Activated CD4-positive, alpha-beta T cell treated with anti-CD3 and anti-CD28 coated beads for 36 hours (primary cell): ENCODE data around the gene XYLT2. TPM values are rescaled to one million over a fixed set of nuclear protein-coding genes. Genes with fewer than 3 reads are reported as not detected.
A peak's percentile ranks its signal among the peaks of the same experiment; 100 is the strongest.

ENCODE experiments used
- ATAC-seq: fragments of 200-7000 bp; cut with Tn5 transposase; one replicate; pipeline ENCODE4 v1.10.0; 2021; ENCODE audit warnings: mild to moderate bottlenecking, moderate library complexity
- CTCF ChIA-PET: fragments of 350-600 bp; sonication (Branson Sonifier 250); formaldehyde crosslinking; loops from one replicate; lab custom pipeline; 2021; ENCODE audit warnings: antibody characterized with exemption; lab: Charles Lee
- POLR2A ChIA-PET: fragments of 350-600 bp; sonication (Branson Sonifier 250); formaldehyde crosslinking; loops from one replicate; lab custom pipeline; 2021; ENCODE audit warnings: antibody characterized with exemption, inconsistent platforms; lab: Charles Lee
- DNase-seq: peaks from one replicate; pipeline ENCODE4 v3.0.0-alpha.2; 2020
- H3K27ac Mint-ChIP-seq: one replicate; pipeline ENCODE4 v1.8.0; 2021; ENCODE audit warnings: mixed read lengths
- H3K27me3 Mint-ChIP-seq: one replicate; pipeline ENCODE4 v1.8.0; 2021; ENCODE audit warnings: mixed read lengths
- H3K36me3 Mint-ChIP-seq: one replicate; pipeline ENCODE4 v1.8.0; 2021; ENCODE audit warnings: low read depth, mixed read lengths
- H3K4me1 Mint-ChIP-seq: one replicate; pipeline ENCODE4 v1.8.0; 2021; ENCODE audit warnings: mixed read lengths
- H3K4me3 Mint-ChIP-seq: one replicate; pipeline ENCODE4 v1.8.0; 2021; ENCODE audit warnings: mild to moderate bottlenecking, moderate library complexity, mixed read lengths
- H3K9me3 Mint-ChIP-seq: one replicate; pipeline ENCODE4 v1.8.0; 2021; ENCODE audit warnings: low read depth, mixed read lengths
- intact Hi-C, 2 experiments: fragments of 100-400 bp; cut with DNase I in 1 of 2; cut with micrococcal nuclease in 1 of 2; formaldehyde crosslinking; loops; one replicate each; pipeline versions ENCODE4 v1.14.2 to v1.15.1; 2022 to 2024; cut with DNase I, micrococcal nuclease
- total RNA-seq, 2 experiments: library from RNA; stranded (reverse); gene quantifications; one replicate each; pipeline ENCODE4 v1.2.3, GENCODE V29; 2021

The XYLT2 gene
- total RNA-seq, 2 experiments from 2014 or later: 29.8 to 30.4 TPM

DNA sequence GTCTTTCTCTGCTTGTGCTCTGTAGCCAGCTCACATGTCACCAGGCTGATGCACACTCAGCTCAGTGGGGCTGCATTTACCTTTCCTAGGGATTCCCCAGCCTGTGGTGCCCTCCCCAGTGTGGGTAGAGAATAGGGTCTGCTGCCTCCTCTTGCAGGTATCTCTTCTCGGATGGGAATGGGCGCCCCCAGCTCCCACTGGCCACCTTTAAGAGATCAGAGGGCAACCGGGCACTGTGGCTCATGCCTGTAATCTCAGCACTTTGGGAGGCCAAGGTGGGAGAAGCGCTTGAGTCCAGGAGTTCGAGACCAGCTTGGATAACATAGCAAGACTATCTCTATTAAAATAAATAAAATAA, 3.3 kb downstream of the XYLT2 start:
- Mint-ChIP-seq H3K4me1 (peaks cover 35% of the 10 kb centered on the region), H3K27ac (peak overlapping the region; percentile 21), H3K4me3 (no peak overlapping the region), H3K36me3 (peaks cover 8% of the 10 kb centered on the region), H3K27me3 (no peaks in the 10 kb centered on the region), H3K9me3 (no peaks in the 10 kb centered on the region)
- CTCF ChIA-PET: interaction anchor here (0.7 to 3.4 kb wide), 3 partner anchors 11 to 50 kb away, joined by 3 to 23 read pairs (median 4); no protein-coding TSS in a partner anchor
- no peak for ATAC-seq
- intact Hi-C loops: no loop called here
- DNase-seq: no peak
- POLR2A ChIA-PET: no interaction called here

DNA sequence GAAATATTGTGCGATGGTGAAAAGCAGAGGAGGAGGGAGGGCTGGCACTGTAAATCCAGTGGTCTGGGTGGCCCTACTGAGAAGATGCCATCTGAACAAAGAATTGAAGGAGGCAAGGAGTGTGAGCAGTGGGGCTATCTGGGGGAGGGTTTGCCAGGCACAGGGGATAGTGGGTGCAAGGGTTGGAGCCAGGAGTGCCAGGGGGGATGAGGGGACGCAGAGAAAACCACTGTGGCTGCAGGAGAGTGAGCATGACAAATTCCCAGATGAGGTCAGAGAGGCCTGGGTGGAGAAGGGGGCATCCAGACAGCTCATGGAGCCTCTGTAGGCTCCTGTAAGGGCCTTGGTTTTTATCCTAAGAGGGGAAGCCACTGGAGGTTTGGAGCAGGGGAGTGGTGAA, 4.8 kb downstream of the XYLT2 start:
- Mint-ChIP-seq H3K27me3 (no peaks in the 10 kb centered on the region), H3K27ac (peak overlapping the region; percentile 21), H3K36me3 (peaks cover 15% of the 10 kb centered on the region), H3K4me1 (peaks cover 29% of the 10 kb centered on the region), H3K4me3 (no peak overlapping the region), H3K9me3 (no peaks in the 10 kb centered on the region)
- CTCF ChIA-PET: interaction anchor here (0.8 to 2.2 kb wide), 2 partner anchors 11 to 15 kb away, joined by 5 to 11 read pairs; no protein-coding TSS in a partner anchor
- intact Hi-C loops: no loop called here
- POLR2A ChIA-PET: no interaction called here
- no peak for ATAC-seq
- DNase-seq: no peak

DNA sequence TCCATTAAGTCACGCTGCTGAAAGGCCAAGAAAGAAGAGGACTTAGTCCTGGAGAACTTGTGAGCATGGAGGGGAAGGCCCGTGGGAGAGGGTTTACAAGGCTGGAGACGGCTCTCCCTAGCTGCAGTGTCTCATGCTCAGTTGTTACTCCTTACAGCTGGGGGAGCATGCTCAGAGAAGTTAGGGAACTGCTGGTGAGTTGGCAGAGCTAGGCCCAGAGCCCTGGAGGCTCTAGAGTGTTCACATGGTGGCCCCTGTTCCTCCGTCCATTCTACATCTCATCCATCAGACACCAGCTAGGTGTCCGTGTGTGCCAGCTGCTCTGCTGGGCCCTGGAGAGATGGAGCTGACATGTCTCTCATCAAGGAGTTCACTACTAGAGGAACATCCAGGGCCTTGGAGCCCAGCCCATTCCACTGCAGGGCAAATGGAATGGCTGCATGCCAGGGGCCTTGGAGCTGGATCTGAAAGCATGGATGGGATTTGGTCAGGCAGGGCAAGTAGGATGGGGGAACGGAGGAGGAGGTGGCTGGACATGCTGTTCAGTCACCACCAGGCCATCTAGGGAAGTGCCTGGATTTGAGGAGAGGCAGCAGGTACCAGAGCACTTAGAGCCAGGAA, 6.3 kb downstream of the XYLT2 start:
- Mint-ChIP-seq H3K27me3 (no peaks in the 10 kb centered on the region), H3K4me1 (peaks cover 25% of the 10 kb centered on the region), H3K36me3 (peaks cover 20% of the 10 kb centered on the region), H3K4me3 (no peak overlapping the region), H3K27ac (no peak overlapping the region), H3K9me3 (no peaks in the 10 kb centered on the region)
- ATAC-seq (no peak), DNase-seq (no peak)
- ChIA-PET POLR2A (no interaction called here), CTCF (interaction anchor here (0.7 to 2.2 kb wide), 2 partner anchors 10 to 45 kb away, joined by 6 to 11 read pairs; partner anchors contain the start of gene LRRC59)
- intact Hi-C loops: no loop called here

DNA sequence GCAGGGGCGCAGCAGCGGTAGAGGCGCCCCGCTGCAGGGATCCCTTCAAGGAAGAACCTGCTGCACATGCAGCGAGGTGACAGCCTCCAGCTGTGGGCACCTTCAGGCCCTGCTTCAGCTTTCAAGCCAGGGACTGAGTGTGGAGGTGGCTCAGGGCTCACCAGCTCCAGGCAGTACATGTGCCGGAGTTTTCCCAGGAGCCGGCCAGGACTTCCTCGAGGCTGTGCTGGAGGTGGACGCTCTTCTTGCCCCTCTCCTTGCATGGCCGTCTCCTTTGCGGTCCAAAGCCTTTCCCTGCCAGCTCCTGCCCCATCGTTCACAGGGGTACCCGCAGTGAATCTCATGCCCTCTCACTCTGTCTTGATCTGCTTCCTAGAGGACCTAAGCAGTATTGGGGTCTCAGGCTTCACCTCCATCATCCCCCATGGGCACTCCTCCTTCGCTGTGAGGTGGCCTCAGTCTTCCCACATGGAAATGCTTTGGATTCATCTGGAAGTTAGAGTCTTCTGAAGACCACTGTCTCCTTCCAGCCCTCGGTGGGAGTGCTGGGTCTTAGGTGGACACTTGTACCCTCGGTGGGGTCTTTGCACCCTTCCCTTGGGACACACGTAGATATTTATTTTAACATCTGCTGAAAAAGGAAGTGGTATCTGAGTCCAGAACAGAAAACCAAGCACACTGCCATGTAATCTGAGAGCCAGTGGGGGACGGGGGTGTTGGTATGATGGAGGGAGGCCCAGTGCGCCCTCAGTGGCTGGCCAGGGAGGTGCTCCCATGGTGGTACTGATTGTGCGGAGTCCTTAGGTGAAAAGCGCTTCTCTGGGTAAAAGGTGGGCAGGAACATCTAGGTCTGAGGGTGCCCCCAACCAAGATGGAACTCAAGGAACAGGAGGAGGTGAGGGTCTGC, 7.0 kb downstream of the XYLT2 start:
- ATAC-seq: no peak
- no peaks in the 10 kb centered on the region for H3K27me3 Mint-ChIP-seq
- H3K9me3 Mint-ChIP-seq: no peaks in the 10 kb centered on the region
- H3K27ac Mint-ChIP-seq: no peak overlapping the region
- POLR2A ChIA-PET: no interaction called here
- no peak overlapping the region for H3K4me3 Mint-ChIP-seq
- CTCF ChIA-PET: interaction anchor here (0.7 to 2.2 kb wide), 3 partner anchors 9 to 44 kb away, joined by 4 to 11 read pairs (median 6); partner anchors contain the start of gene LRRC59
- H3K36me3 Mint-ChIP-seq: peaks cover 23% of the 10 kb centered on the region
- DNase-seq: no peak
- H3K4me1 Mint-ChIP-seq: peaks cover 18% of the 10 kb centered on the region
- intact Hi-C loops: no loop called here

DNA sequence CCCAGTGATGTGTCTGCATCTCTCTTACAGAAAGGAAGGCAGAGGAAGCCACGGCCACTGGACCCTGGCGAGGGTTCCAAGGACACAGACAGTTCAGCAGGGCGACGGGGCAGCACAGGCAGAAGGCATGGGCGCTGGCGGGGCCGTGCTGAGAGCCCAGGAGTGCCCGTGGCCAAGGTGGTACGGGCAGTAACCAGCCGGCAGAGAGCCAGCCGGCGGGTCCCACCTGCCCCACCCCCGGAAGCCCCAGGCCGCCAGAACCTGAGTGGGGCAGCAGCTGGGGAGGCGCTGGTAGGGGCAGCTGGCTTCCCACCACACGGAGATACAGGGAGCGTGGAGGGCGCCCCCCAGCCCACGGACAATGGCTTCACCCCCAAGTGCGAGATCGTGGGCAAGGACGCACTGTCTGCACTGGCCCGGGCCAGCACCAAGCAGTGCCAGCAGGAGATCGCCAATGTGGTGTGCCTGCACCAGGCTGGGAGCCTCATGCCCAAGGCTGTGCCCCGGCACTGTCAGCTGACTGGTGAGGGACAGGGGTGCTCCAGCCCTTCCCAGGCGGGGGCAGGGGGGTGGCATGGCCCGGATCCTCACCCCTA, 7.8 kb downstream of the XYLT2 start:
- Mint-ChIP-seq H3K27ac (no peak overlapping the region), H3K27me3 (no peaks in the 10 kb centered on the region), H3K9me3 (no peaks in the 10 kb centered on the region), H3K36me3 (peaks cover 25% of the 10 kb centered on the region), H3K4me3 (no peak overlapping the region), H3K4me1 (peaks cover 11% of the 10 kb centered on the region)
- ATAC-seq (no peak), DNase-seq (no peak)
- ChIA-PET POLR2A (no interaction called here), CTCF (interaction anchor here (0.7 to 1.5 kb wide), 2 partner anchors 9 to 59 kb away, joined by 3 to 4 read pairs; no protein-coding TSS in a partner anchor)
- intact Hi-C loops: no loop called here

DNA sequence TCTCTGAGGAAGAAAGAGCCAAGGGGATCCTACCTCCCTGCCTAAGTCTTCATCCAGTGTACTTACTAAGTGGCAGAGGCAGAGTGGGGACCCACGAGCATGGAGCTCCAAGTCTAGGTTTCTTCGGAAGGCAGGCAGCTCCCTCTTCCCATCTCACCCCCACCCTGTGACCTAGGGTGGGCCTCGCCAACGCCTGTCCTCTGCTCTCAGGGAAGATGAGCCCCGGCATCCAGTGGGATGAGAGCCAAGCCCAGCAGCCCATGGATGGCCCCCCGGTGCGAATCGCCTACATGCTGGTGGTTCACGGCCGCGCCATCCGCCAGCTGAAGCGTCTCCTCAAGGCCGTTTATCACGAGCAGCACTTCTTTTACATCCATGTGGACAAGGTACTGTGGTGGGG, 8.3 kb downstream of the XYLT2 start:
- Mint-ChIP-seq H3K9me3 (no peaks in the 10 kb centered on the region), H3K4me1 (peaks cover 7% of the 10 kb centered on the region), H3K4me3 (no peak overlapping the region), H3K27me3 (no peaks in the 10 kb centered on the region), H3K36me3 (peaks cover 26% of the 10 kb centered on the region), H3K27ac (no peak overlapping the region)
- intact Hi-C loops: no loop called here
- ChIA-PET POLR2A (no interaction called here), CTCF (interaction anchor here (0.7 to 2.3 kb wide), 3 partner anchors 8 to 59 kb away, joined by 3 to 7 read pairs (median 4); no protein-coding TSS in a partner anchor)
- ATAC-seq (no peak), DNase-seq (no peak)

DNA sequence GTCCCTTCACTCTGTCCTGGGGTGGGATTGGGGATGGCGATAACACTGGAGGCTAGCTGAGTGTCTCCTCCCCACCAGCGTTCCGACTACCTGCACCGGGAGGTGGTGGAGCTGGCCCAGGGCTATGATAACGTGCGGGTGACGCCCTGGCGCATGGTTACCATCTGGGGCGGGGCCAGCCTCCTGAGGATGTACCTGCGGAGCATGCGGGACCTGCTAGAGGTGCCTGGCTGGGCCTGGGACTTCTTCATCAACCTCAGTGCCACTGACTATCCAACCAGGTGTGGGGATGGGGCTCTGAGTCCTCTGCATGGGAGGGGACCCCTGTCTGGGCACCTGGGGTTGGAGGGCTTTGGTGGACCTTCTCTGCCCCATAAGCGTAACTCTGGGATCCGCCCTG, 8.8 kb downstream of the XYLT2 start:
- H3K4me1 Mint-ChIP-seq: peaks cover 6% of the 10 kb centered on the region
- peaks cover 27% of the 10 kb centered on the region for H3K36me3 Mint-ChIP-seq
- no peaks in the 10 kb centered on the region for H3K9me3 Mint-ChIP-seq
- H3K4me3 Mint-ChIP-seq: no peak overlapping the region
- H3K27ac Mint-ChIP-seq: no peak overlapping the region
- ChIA-PET CTCF (interaction anchor here (0.7 to 2.3 kb wide), 3 partner anchors 8 to 60 kb away, joined by 3 to 7 read pairs (median 4); no protein-coding TSS in a partner anchor), POLR2A (no interaction called here)
- DNase-seq (no peak), ATAC-seq (no peak)
- no peaks in the 10 kb centered on the region for H3K27me3 Mint-ChIP-seq
- intact Hi-C loops: no loop called here

DNA sequence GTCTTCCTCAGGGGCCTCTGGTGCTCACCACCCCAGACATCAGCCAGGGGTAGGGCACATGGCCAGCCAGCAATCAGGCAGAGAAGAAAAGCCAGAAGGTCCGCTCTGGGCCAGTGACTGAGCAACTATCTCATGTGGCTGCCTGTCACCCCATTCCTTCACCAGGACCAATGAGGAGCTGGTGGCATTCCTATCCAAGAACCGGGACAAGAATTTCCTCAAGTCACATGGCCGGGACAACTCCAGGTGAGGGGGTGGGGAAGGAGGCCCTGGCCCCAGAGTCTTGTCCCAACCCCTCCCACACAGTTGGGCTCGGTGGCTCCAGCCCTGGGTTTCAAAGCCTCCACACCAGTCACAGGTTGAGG, 9.4 kb downstream of the XYLT2 start:
- Mint-ChIP-seq H3K27me3 (no peaks in the 10 kb centered on the region), H3K4me1 (peaks cover 6% of the 10 kb centered on the region), H3K36me3 (peaks cover 27% of the 10 kb centered on the region), H3K4me3 (no peak overlapping the region), H3K9me3 (no peaks in the 10 kb centered on the region), H3K27ac (no peak overlapping the region)
- DNase-seq (no peak), ATAC-seq (no peak)
- intact Hi-C loops: no loop called here
- ChIA-PET CTCF (interaction anchor here (2.3 kb wide), 1 partner anchor 14 kb away, joined by 7 read pairs; no protein-coding TSS in a partner anchor), POLR2A (no interaction called here)

DNA sequence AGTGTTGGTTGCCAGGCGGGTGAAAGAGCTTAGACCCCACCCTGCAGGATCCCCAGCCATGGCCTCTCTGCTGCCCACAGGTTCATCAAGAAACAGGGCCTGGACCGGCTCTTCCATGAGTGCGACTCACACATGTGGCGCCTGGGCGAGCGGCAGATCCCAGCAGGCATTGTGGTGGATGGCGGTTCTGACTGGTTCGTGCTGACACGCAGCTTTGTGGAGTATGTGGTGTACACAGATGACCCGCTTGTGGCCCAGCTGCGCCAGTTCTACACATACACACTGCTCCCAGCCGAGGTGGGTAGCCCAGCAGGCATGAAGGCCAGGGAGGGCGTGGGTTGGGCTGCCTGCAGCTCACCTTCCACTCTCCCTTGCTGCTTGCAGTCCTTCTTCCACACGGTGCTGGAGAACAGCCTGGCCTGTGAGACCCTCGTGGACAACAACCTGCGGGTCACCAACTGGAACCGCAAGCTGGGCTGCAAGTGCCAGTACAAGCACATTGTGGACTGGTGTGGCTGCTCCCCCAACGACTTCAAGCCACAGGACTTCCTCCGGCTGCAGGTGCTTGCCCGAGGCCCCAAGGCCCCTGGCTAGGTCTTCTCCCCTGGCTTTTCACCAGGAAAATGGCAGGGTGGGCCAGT, 9.9 kb downstream of the XYLT2 start:
- Mint-ChIP-seq H3K4me1 (peaks cover 3% of the 10 kb centered on the region), H3K27me3 (no peaks in the 10 kb centered on the region), H3K9me3 (no peaks in the 10 kb centered on the region), H3K36me3 (peaks cover 27% of the 10 kb centered on the region), H3K27ac (no peak overlapping the region), H3K4me3 (no peak overlapping the region)
- ChIA-PET POLR2A (no interaction called here), CTCF (interaction anchor here (0.7 to 2.3 kb wide), 2 partner anchors 14 to 60 kb away, joined by 3 to 7 read pairs; no protein-coding TSS in a partner anchor)
- DNase-seq: no peak
- intact Hi-C loops: no loop called here
- no peak for ATAC-seq

DNA sequence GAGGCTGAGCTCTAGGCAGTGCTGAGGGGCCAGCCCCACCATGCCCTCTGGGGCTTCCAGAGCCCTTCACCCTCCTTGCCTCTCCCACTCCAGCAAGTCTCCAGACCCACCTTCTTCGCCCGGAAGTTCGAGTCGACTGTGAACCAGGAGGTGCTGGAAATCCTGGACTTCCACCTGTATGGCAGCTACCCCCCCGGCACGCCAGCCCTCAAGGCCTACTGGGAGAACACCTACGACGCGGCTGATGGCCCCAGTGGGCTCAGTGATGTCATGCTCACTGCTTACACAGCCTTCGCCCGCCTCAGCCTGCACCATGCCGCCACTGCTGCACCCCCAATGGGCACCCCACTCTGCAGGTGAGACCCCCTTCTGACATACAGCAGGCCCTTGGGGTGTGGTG, 10.5 kb downstream of the XYLT2 start:
- no peaks in the 10 kb centered on the region for H3K27me3 Mint-ChIP-seq
- DNase-seq (no peak), ATAC-seq (no peak)
- no peaks in the 10 kb centered on the region for H3K9me3 Mint-ChIP-seq
- ChIA-PET CTCF (interaction anchor here (0.7 to 2.3 kb wide), 2 partner anchors 13 to 59 kb away, joined by 3 to 7 read pairs; no protein-coding TSS in a partner anchor), POLR2A (no interaction called here)
- no peak overlapping the region for H3K4me3 Mint-ChIP-seq
- no peak overlapping the region for H3K27ac Mint-ChIP-seq
- intact Hi-C loops: no loop called here
- H3K36me3 Mint-ChIP-seq: peaks cover 25% of the 10 kb centered on the region
- no peaks in the 10 kb centered on the region for H3K4me1 Mint-ChIP-seq
